Stimulated activated naive CD4-positive, alpha-beta T cell (primary cell): ENCODE measurements around the gene TTC38.
"Not testable (repeated sequence)": the region's sequence is repeated elsewhere in the genome, so short reads cannot be mapped to it uniquely, and the experiment has no call there.

Experiments
- DNase-seq, 6 experiments: peaks; one replicate each; lab custom pipeline; 2025; lab: John Stamatoyannopoulos, UW

The TTC38 gene

DNA sequence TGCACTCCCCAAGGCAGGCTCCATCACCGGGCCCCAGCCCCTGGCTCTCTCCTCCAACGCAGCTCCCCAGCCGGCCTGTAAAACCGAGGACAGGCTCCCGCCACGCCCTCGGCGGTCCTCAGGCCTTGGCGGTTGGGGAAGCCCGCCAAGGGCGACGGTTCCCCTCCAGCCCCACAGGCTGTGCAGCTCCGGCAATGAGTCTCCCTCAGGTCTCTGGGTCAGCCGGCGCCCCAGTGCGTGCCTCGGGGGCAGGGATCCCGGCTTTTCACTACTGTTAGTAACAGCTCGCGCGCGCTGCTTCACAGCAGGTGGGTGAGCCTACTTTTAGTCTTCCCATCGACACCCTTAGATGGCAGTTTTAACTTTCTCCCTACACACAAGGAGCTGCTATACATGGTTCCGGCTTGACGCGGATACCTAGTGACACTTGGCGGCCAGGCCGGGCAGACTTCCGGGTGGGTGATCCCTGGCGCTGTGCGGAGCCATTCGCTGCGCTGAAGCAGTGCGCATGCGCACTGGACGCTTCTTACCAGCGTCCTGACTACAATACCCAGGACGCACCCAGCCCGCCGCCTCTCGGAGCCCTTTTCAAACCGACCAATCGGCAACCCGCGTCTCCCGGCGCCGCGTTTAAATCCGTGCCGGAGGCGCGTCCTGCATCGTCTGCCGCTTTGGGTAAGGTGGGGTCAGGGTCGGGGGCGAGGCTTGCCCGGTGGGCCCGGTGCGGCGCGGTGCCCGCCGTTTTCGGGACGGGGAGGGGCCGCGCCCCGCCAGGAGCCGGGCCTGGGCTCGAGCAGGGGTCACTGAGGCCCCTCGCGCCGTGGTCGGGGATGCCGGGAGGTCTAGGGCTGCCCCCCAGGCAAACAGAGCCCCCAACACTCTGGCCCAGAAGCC is 28.7 kb downstream of the TTC38 start, which contains the start of gene GTSE1:
Gene GTSE1, plus strand, starts transcription at position 614 of the 894 bp plus-strand sequence. CDS start 531 bp downstream, outside the sequence.
- peak; percentile 87 to 97 (median 96) for DNase-seq

DNA sequence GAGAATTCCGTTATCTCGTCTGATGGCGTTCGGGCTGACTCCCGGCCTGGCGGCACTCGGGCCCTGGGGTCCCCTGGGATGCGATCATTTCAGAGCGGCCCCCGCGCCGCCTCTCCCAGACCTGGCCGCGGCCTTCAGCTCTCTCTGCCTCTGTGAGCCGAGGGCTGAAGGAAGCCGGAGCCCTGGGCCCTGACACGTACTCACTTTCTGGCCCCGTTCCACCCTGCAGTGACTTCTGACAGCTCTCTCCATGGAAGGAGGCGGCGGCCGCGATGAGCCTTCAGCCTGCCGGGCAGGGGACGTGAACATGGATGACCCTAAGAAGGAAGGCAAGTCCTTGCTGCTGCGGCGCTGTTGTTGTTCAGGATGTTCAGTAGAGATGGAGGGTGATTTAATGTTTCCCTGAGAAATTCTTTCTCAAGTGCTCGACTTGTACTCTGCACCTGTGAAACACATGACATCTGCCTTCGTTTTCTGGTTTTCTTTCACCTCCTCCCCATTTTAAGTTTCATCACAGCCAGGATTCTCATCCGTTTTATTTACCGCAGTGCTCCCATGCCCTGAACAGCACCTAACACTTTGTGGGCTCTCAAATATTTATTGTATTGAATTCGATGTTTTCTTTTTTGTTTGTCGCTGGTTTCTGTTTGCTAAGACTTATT is 29.5 kb downstream of the TTC38 start:
- DNase-seq: no peak

DNA sequence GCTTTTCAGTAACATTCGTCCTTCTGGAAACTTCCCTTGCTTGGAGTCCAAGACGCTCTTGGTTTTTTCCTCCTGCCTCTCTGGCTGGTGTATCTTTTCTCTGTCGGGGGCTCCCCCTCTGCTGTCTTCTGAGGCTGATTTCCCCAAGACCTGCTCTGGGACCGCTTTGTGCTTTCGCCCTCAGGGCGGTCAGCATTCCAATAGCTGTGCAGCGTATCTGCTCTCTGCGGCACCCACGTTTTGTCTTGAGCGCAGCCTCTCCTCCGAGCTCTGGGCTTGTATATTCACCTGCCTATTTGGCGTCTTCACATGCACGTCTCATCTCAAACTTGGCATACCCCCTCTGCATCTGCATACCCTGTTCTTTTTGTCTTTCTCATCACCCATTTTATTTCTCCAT is 31.3 kb downstream of the TTC38 start:
- DNase-seq: no peak

DNA sequence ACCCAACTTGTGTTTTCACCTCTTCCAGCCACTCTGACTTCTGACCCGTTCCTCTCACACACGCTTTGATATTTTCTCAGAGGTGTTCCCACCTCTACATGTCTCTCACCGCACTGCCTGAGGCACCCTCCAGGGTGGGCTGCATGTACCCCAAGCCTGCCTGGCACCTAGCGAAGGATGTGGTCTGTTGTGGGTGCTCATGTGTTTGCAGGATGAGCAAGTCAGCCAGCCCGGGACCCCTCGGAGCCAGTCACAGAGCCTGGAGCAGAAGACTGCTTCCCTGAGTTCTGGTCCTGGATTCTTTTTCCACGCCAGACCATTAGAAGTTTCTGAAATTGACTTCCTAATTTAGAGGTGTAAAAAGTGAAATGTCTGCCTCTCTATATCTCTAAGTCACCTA is 32.7 kb downstream of the TTC38 start:
- no peak for DNase-seq

DNA sequence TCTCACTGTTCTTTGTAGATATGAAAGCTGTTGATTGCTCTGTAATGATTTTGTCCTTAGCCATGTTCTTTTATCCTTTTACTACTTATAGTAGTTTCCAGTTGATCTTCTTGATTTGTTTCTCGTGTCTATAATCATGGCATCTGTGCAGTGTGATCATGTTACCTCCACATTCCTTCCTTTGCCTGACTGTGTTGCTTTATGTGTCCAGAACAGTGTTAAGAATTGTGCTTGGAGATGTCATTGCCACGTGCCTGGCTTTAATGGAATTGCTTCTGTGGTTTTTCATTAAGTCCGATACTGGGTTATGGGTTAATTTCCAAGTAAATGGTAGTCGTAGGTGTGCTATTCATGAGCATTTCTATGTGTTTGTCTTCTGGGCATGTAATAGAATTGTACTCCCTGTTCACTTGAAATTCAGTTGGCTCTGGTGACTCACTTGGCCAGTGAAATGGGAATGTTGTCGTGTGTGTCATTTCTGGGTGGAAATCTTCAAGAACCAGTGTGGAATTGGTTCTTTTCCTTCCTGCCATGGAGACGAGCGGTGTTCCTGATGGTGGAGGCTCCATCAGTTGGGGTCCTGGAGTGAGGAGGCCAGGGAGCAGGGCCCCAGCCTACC is 35.6 kb downstream of the TTC38 start:
- no peak for DNase-seq

DNA sequence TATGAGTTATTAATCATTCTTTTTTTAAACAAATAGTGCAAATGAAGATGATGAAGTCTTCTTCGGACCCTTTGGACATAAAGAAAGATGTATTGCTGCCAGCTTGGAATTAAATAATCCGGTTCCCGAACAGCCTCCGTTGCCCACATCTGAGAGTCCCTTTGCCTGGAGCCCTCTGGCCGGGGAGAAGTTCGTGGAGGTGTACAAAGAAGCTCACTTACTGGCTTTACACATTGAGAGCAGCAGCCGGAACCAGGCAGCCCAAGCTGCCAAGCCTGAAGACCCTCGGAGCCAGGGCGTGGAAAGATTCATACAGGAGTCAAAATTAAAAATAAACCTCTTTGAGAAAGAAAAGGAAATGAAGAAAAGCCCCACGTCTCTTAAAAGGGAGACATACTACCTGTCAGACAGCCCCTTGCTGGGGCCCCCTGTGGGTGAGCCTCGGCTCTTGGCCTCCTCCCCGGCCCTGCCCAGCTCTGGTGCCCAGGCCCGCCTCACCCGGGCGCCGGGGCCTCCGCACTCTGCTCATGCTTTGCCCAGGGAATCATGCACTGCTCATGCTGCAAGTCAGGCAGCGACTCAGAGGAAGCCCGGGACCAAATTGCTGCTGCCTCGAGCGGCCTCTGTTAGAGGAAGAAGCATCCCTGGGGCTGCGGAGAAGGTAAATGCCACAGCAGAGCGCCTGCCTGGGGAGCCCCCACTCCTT is 40.6 kb downstream of the TTC38 start:
- DNase-seq: no peak

DNA sequence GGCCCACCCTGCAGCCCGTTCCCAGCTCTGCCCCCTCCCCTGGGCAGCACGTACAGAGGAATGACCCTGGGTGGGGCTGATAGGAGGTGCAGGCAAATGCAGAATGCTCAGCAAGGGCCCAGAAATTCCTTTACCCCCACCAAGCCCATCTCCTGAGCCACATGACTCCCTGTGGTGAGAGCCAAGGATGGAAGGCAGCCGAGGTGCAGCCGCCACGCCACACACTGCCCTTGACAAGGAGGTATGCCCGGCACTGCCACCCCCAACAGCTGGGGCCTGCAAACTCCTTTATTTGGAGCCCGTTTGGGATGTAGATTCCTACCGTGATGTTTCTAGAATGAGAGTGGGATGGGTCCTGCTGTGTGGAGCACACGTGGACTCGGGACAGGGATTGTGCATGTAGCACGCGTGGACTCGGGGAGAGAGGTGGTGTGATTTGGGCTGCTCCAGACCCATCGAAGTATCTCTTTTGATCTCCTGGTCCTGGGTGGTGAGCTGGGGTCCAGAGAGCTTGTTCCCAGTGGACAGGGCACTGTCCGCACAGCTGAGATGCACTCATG is 41.8 kb downstream of the TTC38 start:
- DNase-seq: no peak

DNA sequence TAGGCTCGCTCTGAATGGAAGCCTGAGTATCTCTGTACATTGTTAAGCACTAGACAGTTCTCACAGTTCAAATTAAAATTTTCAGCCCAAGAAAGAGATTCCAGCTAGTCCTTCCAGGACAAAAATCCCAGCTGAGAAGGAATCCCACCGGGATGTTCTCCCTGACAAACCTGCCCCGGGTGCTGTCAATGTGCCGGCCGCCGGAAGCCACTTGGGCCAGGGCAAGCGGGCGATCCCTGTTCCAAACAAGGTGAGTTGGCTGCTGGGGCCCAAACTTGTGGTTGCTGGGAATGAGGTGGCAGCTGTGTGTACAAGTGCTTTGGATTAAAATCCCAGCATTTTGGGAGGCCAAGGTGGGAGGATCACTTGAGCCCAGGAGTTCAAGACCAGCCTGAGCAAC is 44.2 kb downstream of the TTC38 start:
- no peak for DNase-seq

DNA sequence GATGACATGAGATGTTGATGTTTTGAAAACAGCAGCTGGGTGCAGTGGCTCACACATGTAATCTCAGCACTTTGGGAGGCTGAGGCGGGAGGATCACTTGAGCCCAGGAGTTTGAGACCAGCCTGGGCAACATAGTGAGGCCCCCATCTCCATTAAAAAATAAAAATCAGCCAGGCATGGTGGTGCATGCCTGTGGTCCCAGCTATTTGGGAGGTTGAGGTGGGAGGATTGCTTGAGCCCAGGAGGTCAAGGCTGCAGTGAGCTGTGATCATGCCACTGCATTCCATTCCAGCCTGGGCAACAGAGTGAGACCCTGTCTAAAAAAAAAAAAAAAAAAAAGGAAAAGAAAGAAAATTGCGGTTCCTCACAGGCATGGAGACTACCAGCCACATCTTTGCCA is 45.0 kb downstream of the TTC38 start:
- DNase-seq: not testable (repeated sequence)

DNA sequence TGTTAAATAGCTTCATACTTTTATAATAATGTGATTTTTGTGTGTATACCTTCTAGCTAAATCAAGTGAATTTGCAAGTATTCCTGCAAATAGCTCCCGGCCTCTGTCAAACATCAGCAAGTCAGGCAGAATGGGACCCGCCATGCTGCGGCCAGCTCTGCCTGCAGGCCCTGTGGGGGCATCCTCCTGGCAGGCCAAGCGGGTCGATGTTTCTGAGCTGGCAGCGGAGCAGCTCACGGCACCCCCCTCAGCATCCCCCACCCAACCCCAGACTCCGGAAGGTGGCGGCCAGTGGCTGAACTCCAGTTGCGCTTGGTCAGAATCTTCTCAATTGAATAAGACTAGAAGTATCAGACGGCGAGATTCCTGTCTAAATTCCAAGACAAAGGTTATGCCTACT is 48.2 kb downstream of the TTC38 start:
- no peak for DNase-seq

DNA sequence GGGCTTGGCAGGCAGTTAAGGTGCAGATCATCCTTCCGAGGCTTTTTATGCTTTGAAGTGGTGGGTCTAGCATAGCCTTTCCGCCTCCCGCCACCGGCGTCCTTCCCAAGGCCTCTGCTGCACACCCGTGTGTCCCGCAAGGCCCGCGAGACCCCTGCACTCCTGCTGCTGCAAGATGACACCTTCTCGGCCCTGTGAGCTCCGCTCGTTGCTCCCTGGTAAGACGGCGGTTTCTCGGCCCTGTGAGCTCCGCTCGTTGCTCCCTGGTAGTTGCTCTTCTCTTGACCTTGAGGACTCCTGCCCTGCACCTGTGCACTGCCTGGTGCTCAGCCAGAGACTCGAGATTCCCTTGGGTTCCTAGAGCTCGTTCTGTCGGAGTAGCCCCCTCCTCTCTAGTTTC is 49.8 kb downstream of the TTC38 start:
- DNase-seq: no peak

DNA sequence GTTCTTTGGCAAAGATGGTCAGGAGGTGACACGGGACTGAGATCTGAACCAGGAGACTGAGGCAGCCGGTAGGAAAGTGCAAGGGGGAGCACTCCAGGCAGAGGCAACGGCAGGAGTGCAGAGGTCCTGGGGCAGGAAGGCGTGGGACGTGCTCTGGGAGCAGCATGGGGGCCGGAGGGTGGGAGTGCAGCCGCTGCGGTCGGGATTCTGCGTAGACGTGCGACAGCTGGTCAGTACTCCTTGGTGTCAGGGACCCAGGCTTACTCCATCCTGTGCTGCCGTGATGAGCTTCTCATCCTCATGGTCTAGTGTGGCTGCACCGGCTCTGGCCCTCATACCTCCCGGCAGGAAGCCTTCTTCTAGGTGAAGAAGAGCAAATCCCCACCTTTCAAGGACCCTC is 50.8 kb downstream of the TTC38 start:
- no peak for DNase-seq

DNA sequence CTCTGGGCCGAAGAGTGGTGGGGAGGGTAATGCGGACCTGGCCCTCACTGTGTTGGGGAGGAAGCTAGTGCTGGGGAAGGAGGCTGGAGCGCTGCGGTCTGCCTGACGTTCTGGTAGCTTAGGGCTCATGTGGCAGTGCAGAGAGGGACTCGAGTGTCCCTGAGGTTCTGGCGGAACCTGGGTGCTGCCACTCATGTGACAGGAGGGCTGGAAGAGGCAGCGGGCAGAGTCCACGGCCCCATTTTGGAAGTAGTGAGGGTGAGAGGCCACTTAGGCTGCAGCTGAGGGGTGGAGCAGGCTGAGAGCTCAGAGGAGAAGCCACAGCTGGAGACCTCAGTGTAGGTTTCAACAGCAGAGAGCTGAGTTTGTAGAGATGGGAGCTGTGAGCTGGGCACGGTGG is 51.5 kb downstream of the TTC38 start:
- no peak for DNase-seq

DNA sequence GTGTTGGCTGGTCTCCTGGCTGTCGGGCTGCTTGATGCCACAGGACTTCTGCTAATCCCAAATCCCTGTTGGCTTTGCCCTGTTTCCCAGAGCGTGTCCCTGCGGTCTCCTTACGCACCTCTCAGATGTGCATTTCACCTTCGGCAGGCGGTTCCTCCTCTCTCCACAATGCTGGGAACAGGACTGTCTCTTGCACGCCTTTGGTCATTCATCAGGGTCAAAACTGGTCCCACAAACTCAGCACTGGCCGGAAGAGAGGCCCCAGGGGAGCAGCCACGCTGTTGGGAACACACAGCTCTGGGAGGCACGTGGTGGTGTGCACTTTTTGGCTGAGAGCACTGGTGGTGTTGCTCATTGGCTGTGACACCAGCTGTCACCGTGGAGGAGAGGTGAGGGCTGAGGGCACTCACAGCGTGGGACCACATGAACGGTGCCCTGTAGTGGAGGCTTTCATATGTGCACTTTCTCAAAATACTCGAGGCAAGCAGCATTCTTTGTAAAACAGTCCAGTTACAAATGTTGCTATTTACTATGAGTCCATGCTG is 52.4 kb downstream of the TTC38 start:
- DNase-seq: no peak

DNA sequence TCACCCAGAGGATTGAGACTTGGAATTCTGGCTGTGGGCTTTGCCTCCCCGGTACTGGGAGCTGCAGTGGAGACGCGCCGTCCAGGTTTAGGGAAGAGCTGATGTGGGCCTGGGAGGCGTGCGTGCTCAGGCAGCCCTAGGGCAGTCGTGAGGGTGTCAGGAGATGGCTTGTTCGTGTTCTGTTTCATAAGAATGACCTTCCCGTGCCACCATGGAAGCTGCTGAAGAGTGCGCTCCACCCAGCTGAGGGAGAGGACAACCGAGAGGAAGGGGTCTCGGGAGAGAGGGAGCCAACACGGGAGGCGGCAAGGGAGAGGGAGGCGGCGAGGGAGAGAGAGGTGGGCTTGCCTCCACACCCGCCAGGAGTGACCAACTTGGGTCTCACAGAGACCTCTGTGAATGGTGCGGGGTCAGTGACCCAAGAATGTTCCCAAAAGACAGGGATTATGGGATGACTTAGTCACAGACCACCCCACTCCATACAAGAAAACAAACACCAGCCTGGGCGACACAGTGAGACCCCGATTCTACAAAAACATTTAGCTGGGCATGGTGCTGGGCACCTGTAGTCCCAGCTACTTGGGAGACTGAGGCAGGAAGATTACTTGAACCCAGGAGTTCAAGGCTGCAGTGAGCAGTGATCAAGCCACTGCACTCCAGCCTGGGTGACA is 53.0 kb downstream of the TTC38 start:
- DNase-seq: no peak

DNA sequence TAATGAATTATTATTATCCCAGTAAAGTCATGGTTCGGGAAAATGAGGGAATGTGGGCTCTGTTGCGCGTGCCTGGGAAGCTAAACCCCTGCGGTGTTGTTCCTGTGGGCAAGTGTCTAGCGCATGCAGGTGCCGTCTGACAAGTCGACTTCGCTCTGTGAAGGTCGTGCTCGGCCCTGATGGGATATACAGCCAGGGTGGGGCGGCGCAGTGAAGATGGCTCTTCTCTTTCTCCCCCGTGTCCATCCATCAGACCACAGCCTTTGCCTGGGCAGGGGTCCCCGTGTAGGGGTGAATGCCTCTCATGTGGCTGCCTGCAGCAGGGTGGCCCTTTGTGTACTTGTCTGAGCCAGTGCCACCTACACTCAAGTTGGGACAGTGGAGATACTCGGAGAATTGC is 54.9 kb downstream of the TTC38 start:
- DNase-seq: no peak

DNA sequence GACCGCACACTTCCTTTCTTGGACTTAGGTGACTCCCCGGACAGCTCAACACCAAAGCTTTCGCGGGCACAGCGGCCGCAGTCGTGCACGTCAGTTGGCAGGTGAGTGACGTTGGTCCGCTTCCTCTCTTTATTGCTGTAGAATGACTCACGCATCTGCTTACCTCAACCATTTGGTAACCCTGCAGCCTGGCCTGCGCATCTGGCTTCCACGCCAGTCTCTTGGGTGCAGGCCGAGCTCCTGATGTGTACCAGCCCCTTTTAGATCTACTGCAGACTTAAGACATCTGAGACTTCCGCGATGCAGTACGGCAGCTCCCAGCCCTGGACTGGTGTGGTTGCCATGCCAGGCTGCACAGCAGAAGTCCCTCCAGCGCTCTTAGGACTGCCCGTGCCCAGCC is 55.4 kb downstream of the TTC38 start:
- DNase-seq: no peak

DNA sequence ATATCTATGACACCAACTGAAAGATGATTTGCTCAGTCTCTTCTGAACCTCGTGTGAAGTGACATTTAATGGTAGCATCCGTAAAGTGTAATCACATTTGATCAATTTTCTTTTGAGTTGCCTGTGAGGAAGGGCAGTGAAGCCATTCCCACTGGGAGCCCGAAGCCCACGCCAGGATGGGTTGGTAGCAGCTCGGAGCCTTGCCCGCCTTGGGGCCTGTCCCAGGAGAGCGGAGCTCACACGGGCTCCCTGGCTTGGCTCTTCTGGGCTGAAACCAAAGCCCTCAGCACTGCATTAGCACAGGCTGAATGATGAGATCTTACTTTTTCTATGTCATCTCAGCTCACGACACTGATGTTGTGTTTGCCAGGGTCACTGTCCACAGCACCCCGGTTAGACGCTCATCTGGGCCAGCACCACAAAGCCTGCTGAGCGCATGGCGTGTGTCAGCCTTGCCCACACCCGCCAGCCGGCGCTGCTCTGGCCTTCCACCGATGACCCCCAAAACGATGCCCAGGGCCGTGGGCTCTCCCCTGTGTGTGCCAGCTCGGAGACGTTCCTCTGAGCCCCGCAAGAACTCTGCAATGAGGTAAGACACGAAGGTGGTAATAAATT is 58.4 kb downstream of the TTC38 start:
- DNase-seq: no peak

DNA sequence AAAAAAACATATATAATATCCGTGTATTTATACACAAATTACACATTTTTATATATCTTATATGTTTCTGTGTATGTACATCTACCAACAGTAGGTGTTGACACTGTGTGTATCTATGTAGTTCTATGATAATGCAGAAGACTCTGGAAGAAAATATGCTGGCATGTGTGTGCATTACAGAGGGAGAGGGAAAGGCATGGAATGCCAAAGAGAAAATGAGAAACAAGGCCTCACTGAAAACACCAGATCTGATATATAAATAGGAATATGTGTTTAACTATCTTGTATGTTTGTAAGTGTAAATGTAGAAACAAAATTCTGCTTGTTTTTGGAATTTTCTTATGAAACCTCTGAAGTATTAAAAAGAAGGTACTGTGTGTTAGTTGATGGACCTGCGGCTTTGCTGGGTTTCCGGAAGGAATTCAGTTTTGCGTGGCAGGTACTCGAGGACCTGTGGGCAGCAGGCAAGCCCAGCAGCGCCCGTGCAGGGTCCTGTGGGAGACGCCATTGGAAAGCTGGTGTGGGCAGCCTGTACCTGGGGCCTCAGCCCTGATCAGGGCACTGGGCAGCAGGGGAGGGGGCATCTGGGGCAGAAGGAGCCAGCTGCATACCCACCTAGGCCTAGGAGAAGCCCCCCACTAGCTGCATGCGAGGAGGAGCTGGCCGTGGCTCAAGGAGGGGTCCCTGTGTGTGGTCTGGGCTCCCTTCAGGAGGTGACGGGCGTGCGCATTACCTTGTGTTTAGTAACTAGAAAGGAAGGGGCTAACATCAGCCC is 60.1 kb downstream of the TTC38 start:
- no peak for DNase-seq

DNA sequence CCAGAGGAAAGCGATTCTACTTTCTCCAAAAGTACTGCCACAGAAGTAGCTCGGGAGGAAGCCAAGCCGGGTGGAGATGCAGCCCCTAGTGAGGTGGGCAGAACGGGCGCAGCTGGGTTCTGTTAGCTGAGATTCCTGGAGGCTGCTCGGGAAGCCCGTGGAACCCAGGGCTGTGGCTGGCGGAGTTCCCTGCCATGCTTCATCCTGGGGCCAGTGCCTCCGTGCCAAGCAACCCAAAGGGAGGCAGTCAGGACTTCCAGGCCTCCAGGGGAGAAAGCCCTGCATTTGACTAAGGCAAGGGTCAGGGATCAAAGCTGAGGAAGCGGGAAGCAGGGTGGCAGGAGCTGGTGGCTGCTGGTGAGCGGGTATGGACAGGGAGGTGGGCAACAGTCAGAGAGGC is 61.0 kb downstream of the TTC38 start:
- no peak for DNase-seq
